CD4-positive, alpha-beta T cell treated with Interleukin-17A for 4 hours (primary cell): ENCODE measurements around the gene FLT4.

Experiments used
- DNase-seq: peaks from one replicate; pipeline ENCODE4 v3.0.0-alpha.2; 2020; ENCODE audit warnings: mixed read lengths

The FLT4 gene

GRCh38 chr5:180586870-180587269 is 62.5 kb downstream of the FLT4 start:
- DNase-seq, result no peak

- no peak for DNase-seq
Observed at GRCh38 chr5:180586204-180586603, 63.2 kb downstream of the FLT4 start.

GRCh38 chr5:180583738-180584137 is 65.7 kb downstream of the FLT4 start:
- no peak for DNase-seq

GRCh38 chr5:180580681-180581080 is 68.7 kb downstream of the FLT4 start:
- no peak for DNase-seq

- DNase-seq, result no peak
Observed at GRCh38 chr5:180575571-180575970, 73.8 kb downstream of the FLT4 start.

- DNase-seq, result no peak
Observed at GRCh38 chr5:180568914-180569313, 80.5 kb downstream of the FLT4 start.

- no peak for DNase-seq
Observed at GRCh38 chr5:180563994-180564393, 85.4 kb downstream of the FLT4 start.

GRCh38 chr5:180558232-180558631 is 91.2 kb downstream of the FLT4 start:
- DNase-seq, result no peak

GRCh38 chr5:180557217-180557809 is 92.1 kb downstream of the FLT4 start:
- no peak for DNase-seq

GRCh38 chr5:180555168-180555921 is 94.1 kb downstream of the FLT4 start:
- DNase-seq, result no peak

- no peak for DNase-seq
Observed at GRCh38 chr5:180553530-180553929, 95.9 kb downstream of the FLT4 start.
